Suprapubic skin (tissue), 4 donors: ENCODE results near the gene PSMD4. TPM values are rescaled to one million over a fixed set of nuclear protein-coding genes. Genes with fewer than 3 reads are reported as not detected.

ENCODE experiments used
- DNase-seq, 2 donors: peaks; one replicate each; pipeline ENCODE4 v3.0.0-alpha.2; 2019; ENCODE audit warnings: low spot score in 2 of 2
- H3K27ac ChIP-seq: fragments of 200-600 bp; sonication (generic); one replicate; pipeline ENCODE4 v1.5.1; 2019
- H3K27me3 ChIP-seq: fragments of 200-600 bp; sonication (generic); one replicate; pipeline ENCODE4 v1.5.1; 2019
- H3K36me3 ChIP-seq: fragments of 200-600 bp; sonication (generic); one replicate; pipeline ENCODE4 v1.5.1; 2019
- H3K4me1 ChIP-seq: fragments of 200-600 bp; sonication (generic); one replicate; pipeline ENCODE4 v1.5.1; 2019
- H3K4me3 ChIP-seq: fragments of 200-600 bp; sonication (generic); one replicate; pipeline ENCODE4 v1.5.1; 2019; ENCODE audit warnings: mild to moderate bottlenecking
- H3K9me3 ChIP-seq: fragments of 200-600 bp; sonication (generic); one replicate; pipeline ENCODE4 v1.5.1; 2019
- EP300 ChIP-seq: sonication (generic); formaldehyde crosslinking; IDR thresholded peaks from one replicate; pipeline ENCODE4 v1.6.1; 2017; ENCODE audit warnings: antibody characterized with exemption
- POLR2A ChIP-seq, 2 donors: fragments of 450-650 bp; IDR thresholded peaks; one replicate each; pipeline ENCODE4 v1.6.1; 2017; ENCODE audit warnings: antibody characterized with exemption in 2 of 2, mild to moderate bottlenecking in 2 of 2, moderate library complexity in 2 of 2
- POLR2AphosphoS5 ChIP-seq, 3 donors: sonication (generic); formaldehyde crosslinking; IDR thresholded peaks; one replicate each; pipeline ENCODE4 v1.6.1; 2017; ENCODE audit warnings: antibody characterized with exemption in 3 of 3
- WGBS: methylation state at CpG from one replicate; pipeline ENCODE4 v1.1.5; 2018; 5-methylcytosine and 5-hydroxymethylcytosine counted together
- total RNA-seq, 4 donors: library from RNA; depleted of rRNA; stranded (reverse); fragments of >200 nt; gene quantifications; one replicate each; pipeline ENCODE4 v1.1.0, GENCODE V29; 2016
- TF ChIP-seq, protein P1 (sequence below), 2 donors: fragments of 200-600 bp in 1 of 2; fragments of 450-650 bp in 1 of 2; sonication (generic) in 1 of 2; IDR thresholded peaks; one replicate each; pipeline ENCODE4 v1.5.1; 2016 to 2019; ENCODE audit warnings: antibody characterized with exemption in 2 of 2, mild to moderate bottlenecking in 1 of 2, moderate library complexity in 1 of 2

PSMD4 gene
- total RNA-seq, 4 donors from 2014 or later, result 101 to 133 (median 119) TPM

DNA sequence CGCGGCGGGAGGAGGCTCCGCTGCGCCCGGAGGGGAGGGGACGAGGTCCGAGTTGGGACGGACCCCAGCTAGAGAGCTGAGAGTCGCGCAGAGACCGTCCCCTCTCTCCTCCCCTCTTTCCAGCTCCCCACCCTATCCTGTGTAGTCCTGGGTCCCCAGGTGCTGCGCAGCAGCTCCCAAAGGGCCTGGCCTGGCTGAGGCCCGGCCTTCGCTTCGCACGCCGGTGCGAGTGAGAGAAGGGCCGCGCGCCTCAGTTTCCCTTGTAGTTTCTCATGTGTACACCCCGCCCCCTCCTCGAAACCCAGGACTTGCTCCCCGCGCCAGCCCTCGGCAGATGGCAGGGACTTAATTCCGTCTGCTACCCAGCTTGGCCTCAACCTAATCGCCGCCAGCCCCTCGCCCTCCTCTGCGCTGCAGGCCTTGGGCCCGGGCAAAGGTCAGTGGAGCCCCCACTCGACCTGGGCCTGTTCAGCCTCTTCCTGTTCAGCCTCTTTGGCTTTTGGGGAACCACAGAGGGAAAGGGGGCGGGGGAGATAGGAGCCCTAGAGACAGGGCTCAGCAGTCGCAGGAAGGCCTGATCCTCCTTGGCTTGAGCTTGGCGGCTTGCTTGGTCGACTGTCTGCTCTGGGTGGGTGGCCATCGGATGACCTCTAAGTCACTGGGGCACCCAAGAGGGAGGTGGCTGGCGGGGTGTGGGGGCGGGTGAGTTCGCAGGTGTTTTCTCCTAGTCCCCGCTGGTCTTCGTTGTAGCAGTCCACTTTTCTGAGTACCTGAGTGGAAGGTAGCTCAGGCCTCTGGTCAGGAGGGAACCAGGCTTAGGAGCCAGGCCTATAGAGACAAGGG lies 28.6 kb downstream of the PSMD4 start:
- TF ChIP-seq, protein P1, sequence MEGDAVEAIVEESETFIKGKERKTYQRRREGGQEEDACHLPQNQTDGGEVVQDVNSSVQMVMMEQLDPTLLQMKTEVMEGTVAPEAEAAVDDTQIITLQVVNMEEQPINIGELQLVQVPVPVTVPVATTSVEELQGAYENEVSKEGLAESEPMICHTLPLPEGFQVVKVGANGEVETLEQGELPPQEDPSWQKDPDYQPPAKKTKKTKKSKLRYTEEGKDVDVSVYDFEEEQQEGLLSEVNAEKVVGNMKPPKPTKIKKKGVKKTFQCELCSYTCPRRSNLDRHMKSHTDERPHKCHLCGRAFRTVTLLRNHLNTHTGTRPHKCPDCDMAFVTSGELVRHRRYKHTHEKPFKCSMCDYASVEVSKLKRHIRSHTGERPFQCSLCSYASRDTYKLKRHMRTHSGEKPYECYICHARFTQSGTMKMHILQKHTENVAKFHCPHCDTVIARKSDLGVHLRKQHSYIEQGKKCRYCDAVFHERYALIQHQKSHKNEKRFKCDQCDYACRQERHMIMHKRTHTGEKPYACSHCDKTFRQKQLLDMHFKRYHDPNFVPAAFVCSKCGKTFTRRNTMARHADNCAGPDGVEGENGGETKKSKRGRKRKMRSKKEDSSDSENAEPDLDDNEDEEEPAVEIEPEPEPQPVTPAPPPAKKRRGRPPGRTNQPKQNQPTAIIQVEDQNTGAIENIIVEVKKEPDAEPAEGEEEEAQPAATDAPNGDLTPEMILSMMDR (IDR thresholded peaks at IDR 0.05), result no peak
- TF ChIP-seq POLR2A (IDR thresholded peaks at IDR 0.05), result no peak
- TF ChIP-seq EP300, result no peak
- no peak for TF ChIP-seq POLR2AphosphoS5 (IDR thresholded peaks at IDR 0.05)
- Histone ChIP-seq H3K27ac (peak overlapping the region; percentile 99), H3K36me3 (peaks cover 33% of the 10 kb centered on the region), H3K9me3 (no peaks in the 10 kb centered on the region), H3K4me3 (peak overlapping the region; percentile 94), H3K27me3 (no peaks in the 10 kb centered on the region), H3K4me1 (peaks cover 23% of the 10 kb centered on the region)
- peak in 1 of 2 donors; percentile 84 for DNase-seq
- WGBS, result 4% methylated on average over 18 of the region's 44 CpGs

DNA sequence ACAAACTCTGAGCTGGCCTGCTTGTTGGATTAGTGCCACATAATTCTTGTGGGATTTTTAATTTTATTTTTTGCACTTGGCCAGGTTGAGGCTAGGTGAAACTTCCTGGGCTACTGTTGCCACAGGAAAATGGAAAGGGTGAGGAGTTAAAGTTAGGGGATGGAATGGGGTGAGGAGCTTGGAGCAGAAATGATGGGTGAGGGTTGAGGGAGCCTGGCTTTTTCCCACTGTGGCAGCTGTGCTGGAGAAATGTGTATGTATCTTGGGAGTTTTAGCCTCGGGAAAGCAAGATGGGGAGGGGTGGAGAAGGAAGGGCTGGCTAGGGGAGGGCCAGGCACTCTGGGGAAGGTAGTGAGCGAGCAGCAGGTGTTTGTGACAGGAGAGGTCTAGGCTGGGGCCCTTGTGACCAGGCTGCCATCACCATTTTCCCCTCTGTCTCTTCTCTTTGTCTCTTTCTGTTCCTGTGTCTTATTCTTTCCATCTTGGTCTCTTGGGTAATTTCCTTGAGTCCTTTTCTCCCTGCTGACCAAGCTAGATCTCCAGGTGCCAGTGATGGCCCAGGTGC lies 29.6 kb downstream of the PSMD4 start:
- 43% methylated on average over 2 of the region's 2 CpGs for WGBS
- H3K4me3 ChIP-seq, result peak overlapping the region; percentile 94
- no peak for TF ChIP-seq POLR2A (IDR thresholded peaks at IDR 0.05)
- no peak for TF ChIP-seq EP300
- TF ChIP-seq, protein P1 (IDR thresholded peaks at IDR 0.05), result no peak
- no peak for TF ChIP-seq POLR2AphosphoS5 (IDR thresholded peaks at IDR 0.05)
- peaks cover 43% of the 10 kb centered on the region for H3K36me3 ChIP-seq
- no peak for DNase-seq
- H3K27ac ChIP-seq, result no peak overlapping the region
- H3K4me1 ChIP-seq, result peaks cover 23% of the 10 kb centered on the region
- no peaks in the 10 kb centered on the region for H3K27me3 ChIP-seq
- no peaks in the 10 kb centered on the region for H3K9me3 ChIP-seq

DNA sequence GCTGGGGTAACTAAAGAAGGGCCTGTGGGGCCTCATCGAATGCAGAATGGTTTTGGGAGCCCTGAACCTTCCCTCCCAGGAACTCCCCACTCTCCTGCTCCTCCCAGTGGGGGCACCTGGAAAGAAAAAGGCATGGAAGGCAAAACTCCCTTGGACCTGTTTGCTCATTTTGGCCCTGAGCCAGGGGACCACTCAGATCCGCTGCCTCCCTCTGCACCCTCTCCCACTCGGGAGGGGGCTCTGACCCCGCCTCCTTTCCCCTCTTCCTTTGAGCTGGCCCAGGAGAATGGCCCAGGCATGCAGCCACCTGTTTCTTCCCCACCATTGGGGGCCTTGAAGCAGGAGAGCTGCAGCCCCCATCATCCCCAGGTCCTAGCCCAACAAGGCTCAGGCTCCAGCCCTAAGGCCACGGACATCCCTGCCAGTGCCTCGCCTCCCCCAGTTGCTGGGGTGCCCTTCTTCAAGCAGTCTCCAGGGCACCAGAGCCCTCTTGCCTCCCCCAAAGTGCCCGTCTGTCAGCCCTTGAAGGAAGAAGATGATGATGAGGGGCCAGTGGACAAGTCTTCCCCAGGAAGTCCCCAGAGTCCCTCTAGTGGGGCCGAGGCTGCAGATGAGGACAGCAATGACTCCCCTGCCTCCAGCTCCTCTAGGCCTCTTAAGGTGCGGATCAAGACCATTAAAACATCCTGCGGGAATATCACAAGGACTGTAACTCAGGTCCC lies 32.2 kb downstream of the PSMD4 start:
- TF ChIP-seq POLR2AphosphoS5 (IDR thresholded peaks at IDR 0.05) (no peak), POLR2A (IDR thresholded peaks at IDR 0.05) (no peak), EP300 (no peak)
- TF ChIP-seq, protein P1 (IDR thresholded peaks at IDR 0.05), result no peak
- Histone ChIP-seq H3K27ac (no peak overlapping the region), H3K4me1 (peaks cover 18% of the 10 kb centered on the region), H3K4me3 (no peak overlapping the region), H3K36me3 (peaks cover 70% of the 10 kb centered on the region), H3K27me3 (no peaks in the 10 kb centered on the region), H3K9me3 (no peaks in the 10 kb centered on the region)
- WGBS, result 83% methylated on average over 10 of the region's 10 CpGs
- no peak for DNase-seq

DNA sequence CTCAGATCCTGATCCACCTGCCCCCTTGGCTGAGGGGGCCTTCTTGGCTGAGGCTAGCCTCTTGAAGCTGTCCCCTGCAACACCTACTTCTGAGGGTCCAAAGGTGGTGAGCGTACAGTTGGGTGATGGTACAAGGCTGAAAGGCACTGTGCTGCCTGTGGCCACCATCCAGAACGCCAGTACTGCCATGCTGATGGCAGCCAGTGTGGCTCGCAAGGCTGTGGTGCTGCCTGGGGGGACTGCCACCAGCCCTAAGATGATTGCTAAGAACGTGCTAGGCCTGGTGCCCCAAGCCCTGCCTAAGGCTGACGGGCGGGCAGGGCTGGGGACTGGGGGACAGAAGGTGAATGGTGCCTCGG lies 32.8 kb downstream of the PSMD4 start:
- DNase-seq, result no peak
- Histone ChIP-seq H3K27me3 (no peaks in the 10 kb centered on the region), H3K27ac (no peak overlapping the region), H3K4me3 (no peak overlapping the region), H3K36me3 (peaks cover 75% of the 10 kb centered on the region), H3K4me1 (peaks cover 18% of the 10 kb centered on the region), H3K9me3 (no peaks in the 10 kb centered on the region)
- TF ChIP-seq, protein P1 (IDR thresholded peaks at IDR 0.05), result no peak
- no peak for TF ChIP-seq EP300
- TF ChIP-seq POLR2AphosphoS5 (IDR thresholded peaks at IDR 0.05), result no peak
- TF ChIP-seq POLR2A (IDR thresholded peaks at IDR 0.05), result no peak
- 82% methylated on average over 5 of the region's 7 CpGs for WGBS
